Activated B cell treated with CpG ODN at 0.5 μM for 24 hours (primary cell): ENCODE results near the gene GIGYF1. TPM values are rescaled to one million over a fixed set of nuclear protein-coding genes. Genes with fewer than 3 reads are reported as not detected.
"Not testable (repeated sequence)": the region's sequence is repeated elsewhere in the genome, so short reads cannot be mapped to it uniquely, and the experiment has no call there.

Source experiments
- ATAC-seq: fragments of 200-7000 bp; cut with Tn5 transposase; one replicate; pipeline ENCODE4 v1.10.0; 2021; ENCODE audit warnings: low read depth, mild to moderate bottlenecking, moderate library complexity
- CTCF ChIA-PET: fragments of 350-600 bp; sonication (Branson Sonifier 250); formaldehyde crosslinking; loops from one replicate; lab custom pipeline; 2021; ENCODE audit warnings: antibody characterized with exemption; lab: Charles Lee
- POLR2A ChIA-PET: fragments of 350-600 bp; sonication (Branson Sonifier 250); formaldehyde crosslinking; loops from one replicate; lab custom pipeline; 2021; ENCODE audit warnings: antibody characterized with exemption; lab: Charles Lee
- DNase-seq: peaks from one replicate; pipeline ENCODE4 v3.0.0; 2022
- H3K27ac Mint-ChIP-seq: one replicate; pipeline ENCODE4 v1.8.0; 2020; ENCODE audit warnings: mixed read lengths
- H3K27me3 Mint-ChIP-seq: one replicate; pipeline ENCODE4 v1.8.0; 2021; ENCODE audit warnings: mixed read lengths
- H3K36me3 Mint-ChIP-seq: one replicate; pipeline ENCODE4 v1.8.0; 2021; ENCODE audit warnings: low read depth, mixed read lengths
- H3K4me1 Mint-ChIP-seq: one replicate; pipeline ENCODE4 v1.8.0; 2021; ENCODE audit warnings: mixed read lengths
- H3K4me3 Mint-ChIP-seq: one replicate; pipeline ENCODE4 v1.8.0; 2020; ENCODE audit warnings: mild to moderate bottlenecking, mixed read lengths
- H3K9me3 Mint-ChIP-seq: one replicate; pipeline ENCODE4 v1.8.0; 2020; ENCODE audit warnings: mixed read lengths
- intact Hi-C: fragments of 100-400 bp; cut with micrococcal nuclease; formaldehyde crosslinking; loops from one replicate; pipeline ENCODE4 v1.15.1; 2024
- total RNA-seq: library from RNA; stranded (reverse); gene quantifications from 2 replicates; pipeline ENCODE4 v1.2.3, GENCODE V29; 2022
- TF ChIP-seq, protein P1 (sequence below): fragments of 200-600 bp; IDR thresholded peaks from one replicate; pipeline ENCODE4 v1.8.0; 2022; ENCODE audit warnings: antibody characterized with exemption, mild to moderate bottlenecking

Gene GIGYF1
- total RNA-seq, 1 donor from 2014 or later: 76.6 TPM

DNA sequence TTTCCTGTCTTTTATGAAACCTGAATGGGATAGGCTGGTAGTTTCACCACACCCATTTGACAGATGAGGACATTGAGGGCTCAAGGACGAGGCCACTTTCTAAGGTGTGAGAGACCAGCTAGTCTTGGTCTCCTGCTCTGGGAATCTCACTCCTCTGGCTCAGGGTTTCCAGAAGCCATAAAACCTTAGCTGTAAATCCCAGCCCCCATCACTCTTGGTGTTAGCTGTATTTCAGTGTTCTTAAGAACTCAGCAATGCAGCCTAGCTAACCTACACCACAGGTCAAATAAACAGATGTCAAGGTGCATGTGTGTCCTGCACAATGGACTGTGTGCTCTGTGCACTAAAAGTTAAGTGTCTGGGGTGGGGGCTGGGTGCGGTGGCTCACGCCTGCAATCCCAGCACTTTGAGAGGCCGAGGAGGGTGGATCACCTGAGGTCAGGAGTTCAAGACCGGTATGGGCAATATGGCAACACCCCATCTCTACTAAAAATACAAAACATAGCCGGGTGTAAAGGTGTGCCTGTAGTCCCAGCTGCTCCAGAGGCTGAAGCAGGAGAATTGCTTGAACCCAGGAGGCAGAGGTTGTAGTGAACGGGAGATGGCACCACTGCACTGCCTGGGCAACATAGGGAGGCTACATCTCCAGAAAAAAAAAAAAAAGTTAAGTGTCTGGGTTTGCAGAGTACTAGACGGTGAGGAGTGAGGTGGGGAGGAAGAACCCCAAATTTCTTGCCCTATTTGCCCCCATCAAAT, 25.7 kb upstream of the GIGYF1 start:
- TF ChIP-seq, protein P1, sequence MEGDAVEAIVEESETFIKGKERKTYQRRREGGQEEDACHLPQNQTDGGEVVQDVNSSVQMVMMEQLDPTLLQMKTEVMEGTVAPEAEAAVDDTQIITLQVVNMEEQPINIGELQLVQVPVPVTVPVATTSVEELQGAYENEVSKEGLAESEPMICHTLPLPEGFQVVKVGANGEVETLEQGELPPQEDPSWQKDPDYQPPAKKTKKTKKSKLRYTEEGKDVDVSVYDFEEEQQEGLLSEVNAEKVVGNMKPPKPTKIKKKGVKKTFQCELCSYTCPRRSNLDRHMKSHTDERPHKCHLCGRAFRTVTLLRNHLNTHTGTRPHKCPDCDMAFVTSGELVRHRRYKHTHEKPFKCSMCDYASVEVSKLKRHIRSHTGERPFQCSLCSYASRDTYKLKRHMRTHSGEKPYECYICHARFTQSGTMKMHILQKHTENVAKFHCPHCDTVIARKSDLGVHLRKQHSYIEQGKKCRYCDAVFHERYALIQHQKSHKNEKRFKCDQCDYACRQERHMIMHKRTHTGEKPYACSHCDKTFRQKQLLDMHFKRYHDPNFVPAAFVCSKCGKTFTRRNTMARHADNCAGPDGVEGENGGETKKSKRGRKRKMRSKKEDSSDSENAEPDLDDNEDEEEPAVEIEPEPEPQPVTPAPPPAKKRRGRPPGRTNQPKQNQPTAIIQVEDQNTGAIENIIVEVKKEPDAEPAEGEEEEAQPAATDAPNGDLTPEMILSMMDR: no peak
- CTCF ChIA-PET: no interaction called here
- intact Hi-C loops: no loop called here
- no peak for ATAC-seq
- Mint-ChIP-seq H3K27me3 (peaks cover 38% of the 10 kb centered on the region), H3K27ac (no peak overlapping the region), H3K4me1 (peaks cover 4% of the 10 kb centered on the region), H3K4me3 (no peak overlapping the region), H3K9me3 (peaks cover 13% of the 10 kb centered on the region), H3K36me3 (no peaks in the 10 kb centered on the region)
- no peak for DNase-seq
- POLR2A ChIA-PET: no interaction called here

DNA sequence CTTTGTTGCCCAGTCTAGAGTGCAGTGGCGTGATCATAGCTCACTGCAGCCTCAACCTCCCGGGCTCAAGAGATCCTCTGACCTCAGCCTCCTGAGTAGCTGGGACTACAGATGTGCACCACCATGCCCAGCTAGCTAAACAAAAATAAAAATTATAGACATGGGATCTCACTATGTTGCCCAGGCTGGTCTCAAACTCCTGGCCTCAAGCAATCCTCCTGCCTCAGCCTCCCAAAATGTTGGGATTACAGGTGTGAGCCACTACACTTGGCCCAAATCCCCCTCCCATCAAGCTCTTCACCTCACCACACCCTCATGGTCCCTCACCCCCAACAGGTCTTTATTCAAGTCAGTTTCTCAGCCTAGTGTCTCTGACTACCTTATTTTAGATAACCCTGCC, 23.0 kb upstream of the GIGYF1 start:
- DNase-seq, intact Hi-C loops, H3K4me1 Mint-ChIP-seq, H3K36me3 Mint-ChIP-seq, ATAC-seq, H3K4me3 Mint-ChIP-seq, H3K27ac Mint-ChIP-seq, CTCF ChIA-PET: not testable (repeated sequence)
- POLR2A ChIA-PET: interaction anchor here (1.3 kb wide), 1 partner anchor 11 kb away, joined by 4 read pairs; the partner anchor contains the start of gene POP7
- peaks cover 13% of the 10 kb centered on the region for H3K9me3 Mint-ChIP-seq
- peaks cover 25% of the 10 kb centered on the region for H3K27me3 Mint-ChIP-seq

DNA sequence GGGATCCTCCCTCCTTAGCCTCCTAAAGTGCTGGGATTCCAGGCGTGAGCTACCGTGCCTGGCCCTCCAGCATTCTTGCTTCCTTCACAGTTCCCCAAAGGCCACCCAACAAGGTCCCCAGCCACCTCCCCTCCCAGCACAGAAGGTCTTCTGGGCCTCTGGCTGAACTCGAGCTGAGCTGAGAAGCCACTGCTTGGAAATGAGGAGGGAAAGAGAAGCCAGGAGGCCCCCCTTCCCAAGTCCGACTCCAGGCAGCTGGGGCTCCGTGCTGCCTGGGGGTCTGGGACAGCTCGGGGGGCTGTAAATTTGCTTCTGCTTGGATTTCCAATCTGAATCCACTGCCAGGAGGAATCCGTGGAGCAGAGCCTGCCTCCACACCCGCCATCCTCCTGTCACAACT, 20.7 kb upstream of the GIGYF1 start:
- ChIA-PET CTCF (no interaction called here), POLR2A (no interaction called here)
- peaks cover 13% of the 10 kb centered on the region for H3K9me3 Mint-ChIP-seq
- no peaks in the 10 kb centered on the region for H3K36me3 Mint-ChIP-seq
- H3K27ac Mint-ChIP-seq: no peak overlapping the region
- peaks cover 10% of the 10 kb centered on the region for H3K27me3 Mint-ChIP-seq
- intact Hi-C loops: no loop called here
- peaks cover under 1% of the 10 kb centered on the region for H3K4me1 Mint-ChIP-seq
- ATAC-seq (no peak), DNase-seq (no peak)
- no peak overlapping the region for H3K4me3 Mint-ChIP-seq
- TF ChIP-seq, protein P1: no peak

DNA sequence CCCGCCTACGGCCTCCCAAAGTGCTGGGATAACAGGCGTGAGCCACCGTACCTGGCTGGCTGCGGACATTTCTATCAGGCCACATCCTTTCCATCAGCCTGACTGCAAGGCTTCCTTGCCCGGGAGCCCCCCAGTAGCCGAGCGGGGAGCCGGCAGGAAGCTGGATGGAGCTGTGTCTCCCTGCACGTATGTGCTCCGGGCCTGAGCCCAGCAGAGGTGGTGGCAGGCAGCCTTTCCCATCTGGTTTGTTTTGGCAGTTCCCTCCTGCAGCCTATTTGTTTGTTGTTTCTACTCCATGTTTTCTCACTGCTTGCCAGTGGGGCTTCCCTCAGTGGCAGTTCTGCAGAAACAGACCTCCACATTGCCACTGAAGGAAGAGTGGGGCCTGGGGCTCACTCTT, 17.3 kb upstream of the GIGYF1 start:
- POLR2A ChIA-PET: interaction anchor here (0.7 kb wide), 1 partner anchor 99 kb away, joined by 4 read pairs; no protein-coding TSS in a partner anchor
- Mint-ChIP-seq H3K4me3 (no peak overlapping the region), H3K27ac (no peak overlapping the region), H3K36me3 (peaks cover 6% of the 10 kb centered on the region), H3K4me1 (peaks cover 11% of the 10 kb centered on the region), H3K9me3 (no peaks in the 10 kb centered on the region), H3K27me3 (no peaks in the 10 kb centered on the region)
- CTCF ChIA-PET: no interaction called here
- DNase-seq (no peak), ATAC-seq (no peak)
- intact Hi-C loops: no loop called here
- TF ChIP-seq, protein P1: no peak

DNA sequence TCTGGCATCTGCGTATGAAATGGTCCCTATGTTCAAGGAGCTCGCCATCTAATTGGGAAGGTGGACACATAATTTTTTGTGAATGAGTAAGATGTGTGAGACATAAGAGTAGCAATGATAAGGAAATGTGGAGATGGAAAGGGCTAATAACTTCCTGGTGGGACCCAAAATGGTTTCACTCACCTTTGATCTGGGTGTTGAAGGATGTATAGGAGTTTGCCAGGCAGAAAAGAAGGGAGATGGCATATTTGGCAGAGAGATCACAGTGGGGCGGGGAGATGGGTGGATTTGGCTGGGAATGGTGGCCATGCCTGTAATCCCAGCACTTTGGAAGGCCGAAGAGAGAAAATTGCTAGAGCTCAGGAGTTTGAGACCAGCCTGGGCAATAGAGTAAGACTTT, 16.4 kb upstream of the GIGYF1 start:
- Mint-ChIP-seq H3K27ac (no peak overlapping the region), H3K4me1 (peaks cover 12% of the 10 kb centered on the region), H3K4me3 (no peak overlapping the region), H3K9me3 (no peaks in the 10 kb centered on the region), H3K27me3 (no peaks in the 10 kb centered on the region), H3K36me3 (peaks cover 12% of the 10 kb centered on the region)
- POLR2A ChIA-PET: no interaction called here
- CTCF ChIA-PET: no interaction called here
- TF ChIP-seq, protein P1: no peak
- intact Hi-C loops: no loop called here
- no peak for DNase-seq
- no peak for ATAC-seq
